H1 (cell line): ENCODE data around the gene SLC18A3. TPM values are rescaled to one million over a fixed set of nuclear protein-coding genes. Genes with fewer than 3 reads are reported as not detected.
A peak's percentile ranks its signal among the peaks of the same experiment; 100 is the strongest.

Experiments
- CTCF ChIA-PET: fragments of 300-600 bp; sonication (Branson Sonifier 250); formaldehyde crosslinking; loops from one replicate; lab custom pipeline; 2021; ENCODE audit not compliant: partially characterized antibody; lab: Charles Lee
- POLR2A ChIA-PET: fragments of 300-600 bp; sonication (Branson Sonifier 250); formaldehyde crosslinking; loops from one replicate; lab custom pipeline; 2021; ENCODE audit warnings: inconsistent platforms; ENCODE audit not compliant: partially characterized antibody; lab: Charles Lee
- DNase-seq, 2 experiments: peaks; one replicate each; pipeline versions ENCODE4 v3.0.0 to v3.0.0-alpha.2; 2010 to 2022; ENCODE audit warnings: low spot score in 2 of 2, low read depth in 1 of 2, mixed read lengths in 1 of 2
- FAIRE-seq: peaks from 2 replicates; lab custom pipeline; 2011; peaks lifted over from hg19 to GRCh38; lab: Jason Lieb, UNC
- H2AFZ ChIP-seq: 2 replicates; pipeline ENCODE4 v1.8.1; 2012; ENCODE audit warnings: low read length, inconsistent platforms
- H2AK5ac ChIP-seq: 2 replicates; pipeline ENCODE4 v1.6.1; 2013; ENCODE audit warnings: low read depth, low read length
- H2BK120ac ChIP-seq: replicated peaks from 2 replicates; pipeline ENCODE3; 2013; ENCODE audit warnings: low read depth, low read length, inconsistent platforms
- H2BK12ac ChIP-seq: 2 replicates; pipeline ENCODE4 v1.6.1; 2013; ENCODE audit warnings: low read depth, low read length
- H2BK15ac ChIP-seq: 2 replicates; pipeline ENCODE4 v1.6.1; 2013; ENCODE audit warnings: low read length
- H2BK20ac ChIP-seq: 2 replicates; pipeline ENCODE4 v1.6.1; 2013; ENCODE audit warnings: low read length
- H2BK5ac ChIP-seq: 2 replicates; pipeline ENCODE4 v1.6.1; 2013; ENCODE audit warnings: low read depth, low read length
- H3K14ac ChIP-seq: 2 replicates; pipeline ENCODE4 v1.6.1; 2013; ENCODE audit warnings: inconsistent platforms; ENCODE audit not compliant: insufficient read length
- H3K18ac ChIP-seq: 2 replicates; pipeline ENCODE4 v1.6.1; 2013; ENCODE audit warnings: low read length; ENCODE audit errors: extremely low read depth
- H3K23ac ChIP-seq: 2 replicates; pipeline ENCODE4 v1.6.1; 2013; ENCODE audit warnings: inconsistent platforms; ENCODE audit not compliant: insufficient read length
- H3K23me2 ChIP-seq: 2 replicates; pipeline ENCODE4 v1.6.1; 2013; ENCODE audit warnings: low read depth, low read length
- H3K27ac ChIP-seq: 2 replicates; pipeline ENCODE4 v1.6.1; 2011; ENCODE audit warnings: low read depth, low read length, inconsistent platforms
- H3K27me3 ChIP-seq, 4 experiments: replicated peaks in 1 of 4; 1 replicate in 1 of 4; 2 replicates in 3 of 4; pipeline versions ENCODE4 v1.6.1 to v1.8.1; 2011 to 2013; ENCODE audit warnings: low read length in 3 of 4, mild to moderate bottlenecking in 3 of 4, inconsistent platforms in 2 of 4, mixed read lengths in 2 of 4, moderate library complexity in 1 of 4; ENCODE audit not compliant: control insufficient read depth in 3 of 4, insufficient read depth in 3 of 4; ENCODE audit errors: extremely low read depth in 1 of 4
- H3K36me3 ChIP-seq, 4 experiments: 2 replicates each; pipeline versions ENCODE4 v1.6.1 to v1.8.1; 2011 to 2013; ENCODE audit warnings: mild to moderate bottlenecking in 4 of 4, low read length in 3 of 4, moderate library complexity in 2 of 4, control low read depth in 1 of 4, inconsistent platforms in 1 of 4; ENCODE audit not compliant: insufficient read depth in 4 of 4, control insufficient read depth in 2 of 4
- H3K4ac ChIP-seq: replicated peaks from 2 replicates; pipeline ENCODE3; 2013; ENCODE audit warnings: low read length, low read depth, mixed read lengths, inconsistent platforms; ENCODE audit not compliant: insufficient read length
- H3K4me1 ChIP-seq, 4 experiments: replicated peaks in 1 of 4; 1 replicate in 1 of 4; 2 replicates in 3 of 4; pipeline versions ENCODE4 v1.6.1 to v1.8.1; 2011 to 2013; ENCODE audit warnings: low read length in 3 of 4, inconsistent platforms in 2 of 4, mixed read lengths in 1 of 4; ENCODE audit not compliant: insufficient read depth in 4 of 4, control insufficient read depth in 3 of 4
- H3K4me2 ChIP-seq, 2 experiments: 2 replicates each; pipeline versions ENCODE4 v1.6.1 to v1.8.1; 2011 to 2013; ENCODE audit warnings: low read depth in 2 of 2, low read length in 2 of 2, control low read depth in 1 of 2, inconsistent platforms in 1 of 2, mild to moderate bottlenecking in 1 of 2; ENCODE audit not compliant: insufficient read depth in 1 of 2
- H3K4me3 ChIP-seq, 4 experiments: fragments of 200-600, 300-600 bp in 1 of 4; sonication (generic), shearing (Covaris generic), sonication (Bioruptor Twin) in 1 of 4; 2 replicates each; pipeline versions ENCODE4 v1.5.1 to v1.8.1; 2011 to 2016; ENCODE audit warnings: low read length in 4 of 4, low read depth in 3 of 4, control low read depth in 2 of 4, inconsistent platforms in 2 of 4, mild to moderate bottlenecking in 2 of 4, mixed read lengths in 1 of 4, moderate library complexity in 1 of 4; ENCODE audit not compliant: insufficient read depth in 2 of 4; ENCODE audit errors: extremely low read depth in 1 of 4
- H3K56ac ChIP-seq: replicated peaks from 2 replicates; pipeline ENCODE3; 2013; ENCODE audit warnings: low read depth, mild to moderate bottlenecking, mixed read lengths, low read length, inconsistent platforms; ENCODE audit not compliant: insufficient read length
- H3K79me1 ChIP-seq: 2 replicates; pipeline ENCODE4 v1.6.1; 2013; ENCODE audit warnings: low read depth, low read length, control low read depth
- H3K79me2 ChIP-seq, 2 experiments: 2 replicates each; pipeline versions ENCODE4 v1.6.1 to v1.8.1; 2012 to 2013; ENCODE audit warnings: low read length in 2 of 2, mild to moderate bottlenecking in 2 of 2, inconsistent platforms in 1 of 2; ENCODE audit not compliant: insufficient read depth in 2 of 2, control insufficient read depth in 1 of 2
- H3K9ac ChIP-seq, 4 experiments: replicated peaks in 1 of 4; 1 replicate in 1 of 4; 2 replicates in 3 of 4; pipeline versions ENCODE4 v1.6.1 to v1.8.1; 2011 to 2013; ENCODE audit warnings: low read depth in 3 of 4, low read length in 3 of 4, control low read depth in 2 of 4, mild to moderate bottlenecking in 2 of 4, moderate library complexity in 2 of 4, inconsistent platforms in 1 of 4; ENCODE audit errors: extremely low read depth in 1 of 4
- H3K9me3 ChIP-seq, 2 experiments: 2 replicates each; pipeline versions ENCODE4 v1.6.1 to v1.8.1; 2012 to 2013; ENCODE audit warnings: mild to moderate bottlenecking in 2 of 2, moderate library complexity in 2 of 2, control low read depth in 1 of 2, inconsistent platforms in 1 of 2, low read depth in 1 of 2, low read length in 1 of 2, mixed read lengths in 1 of 2; ENCODE audit not compliant: insufficient read depth in 2 of 2
- H4K20me1 ChIP-seq, 2 experiments: replicated peaks in 1 of 2; 2 replicates each; pipeline versions ENCODE3 to v1.8.1; 2011 to 2013; ENCODE audit warnings: inconsistent platforms in 2 of 2, low read length in 2 of 2, mild to moderate bottlenecking in 1 of 2; ENCODE audit not compliant: insufficient read depth in 2 of 2, control insufficient read depth in 1 of 2
- H4K5ac ChIP-seq: 2 replicates; pipeline ENCODE4 v1.6.1; 2013; ENCODE audit warnings: low read length, low read depth, mixed read lengths, inconsistent platforms; ENCODE audit not compliant: insufficient read length
- H4K8ac ChIP-seq: 2 replicates; pipeline ENCODE4 v1.8.0; 2013; ENCODE audit warnings: mild to moderate bottlenecking, moderate library complexity, low read length, inconsistent platforms; ENCODE audit not compliant: insufficient read depth; ENCODE audit errors: extremely low read depth
- H4K91ac ChIP-seq: replicated peaks from 2 replicates; pipeline ENCODE3; 2013; ENCODE audit warnings: low read length, mixed read lengths, inconsistent platforms; ENCODE audit not compliant: insufficient read length
- RAD21 ChIP-seq, 2 experiments: IDR thresholded peaks in 1 of 2; conservative IDR thresholded peaks in 1 of 2; 2 replicates each; pipeline ENCODE4 v1.6.1; 2011; ENCODE audit warnings: low read depth in 2 of 2, low read length in 2 of 2, improper control_type of control experiment in 1 of 2, inconsistent platforms in 1 of 2, mild to moderate bottlenecking in 1 of 2, moderate library complexity in 1 of 2
- RFX5 ChIP-seq: IDR thresholded peaks from 2 replicates; pipeline ENCODE4 v1.6.1; 2011; ENCODE audit warnings: low read depth, low read length, improper control_type of control experiment, borderline replicate concordance
- WGBS, 2 experiments: shearing (Covaris generic) in 1 of 2; methylation state at CpG; one replicate each; pipeline versions ENCODE4 v1.1.6 to v1.1.7; 2013 to 2015; ENCODE audit warnings: low lambda C conversion rate in 2 of 2, mixed read lengths in 2 of 2, inconsistent platforms in 1 of 2, low coverage in 1 of 2, missing lambda C conversion rate in 1 of 2; ENCODE audit not compliant: insufficient replicate concordance in 2 of 2, insufficient coverage in 1 of 2, insufficient read length in 1 of 2; ENCODE audit errors: extremely low coverage in 1 of 2, missing lambda C conversion rate in 1 of 2; 5-methylcytosine and 5-hydroxymethylcytosine counted together
- polyA plus RNA-seq, 7 experiments: library from polyadenylated mRNA; depleted of rRNA in 3 of 7; stranded (reverse) in 5 of 7; unstranded in 2 of 7; fragments of >200 nt in 5 of 7; fragments of 200-250 nt in 2 of 7; gene quantifications; 1 replicate in 5 of 7; 2 replicates in 1 of 7; 4 replicates in 1 of 7; pipeline versions ENCODE4 v1.2.1 to v1.2.3, GENCODE V29; 2011 to 2013; ENCODE audit warnings: missing spikeins in 2 of 7, mixed read lengths in 2 of 7
- total RNA-seq: library from RNA; stranded (reverse); fragmentation: NEBNext Ultra II Directional; extraction: Animal tissue kit (Norgen Biotek cat#: 25700); gene quantifications from 2 replicates; pipeline ENCODE4 v1.2.1, GENCODE V29; 2021
- TF ChIP-seq, protein P1 (sequence below), 3 experiments: IDR thresholded peaks; 1 replicate in 2 of 3; 2 replicates in 1 of 3; pipeline versions ENCODE4 v1.5.1 to v1.6.1; 2011; ENCODE audit warnings: low read length in 3 of 3, mild to moderate bottlenecking in 3 of 3, inconsistent platforms in 2 of 3, low read depth in 1 of 3, moderate library complexity in 1 of 3; ENCODE audit not compliant: insufficient read depth in 1 of 3; ENCODE audit errors: control extremely low read depth in 1 of 3

SLC18A3 gene
- total and polyA plus RNA-seq, 2 of the 8 experiments (the other 6 are each of a cell fraction or from before 2014, with no cell fraction given), result 0.17 TPM; not detected in 1

DNA sequence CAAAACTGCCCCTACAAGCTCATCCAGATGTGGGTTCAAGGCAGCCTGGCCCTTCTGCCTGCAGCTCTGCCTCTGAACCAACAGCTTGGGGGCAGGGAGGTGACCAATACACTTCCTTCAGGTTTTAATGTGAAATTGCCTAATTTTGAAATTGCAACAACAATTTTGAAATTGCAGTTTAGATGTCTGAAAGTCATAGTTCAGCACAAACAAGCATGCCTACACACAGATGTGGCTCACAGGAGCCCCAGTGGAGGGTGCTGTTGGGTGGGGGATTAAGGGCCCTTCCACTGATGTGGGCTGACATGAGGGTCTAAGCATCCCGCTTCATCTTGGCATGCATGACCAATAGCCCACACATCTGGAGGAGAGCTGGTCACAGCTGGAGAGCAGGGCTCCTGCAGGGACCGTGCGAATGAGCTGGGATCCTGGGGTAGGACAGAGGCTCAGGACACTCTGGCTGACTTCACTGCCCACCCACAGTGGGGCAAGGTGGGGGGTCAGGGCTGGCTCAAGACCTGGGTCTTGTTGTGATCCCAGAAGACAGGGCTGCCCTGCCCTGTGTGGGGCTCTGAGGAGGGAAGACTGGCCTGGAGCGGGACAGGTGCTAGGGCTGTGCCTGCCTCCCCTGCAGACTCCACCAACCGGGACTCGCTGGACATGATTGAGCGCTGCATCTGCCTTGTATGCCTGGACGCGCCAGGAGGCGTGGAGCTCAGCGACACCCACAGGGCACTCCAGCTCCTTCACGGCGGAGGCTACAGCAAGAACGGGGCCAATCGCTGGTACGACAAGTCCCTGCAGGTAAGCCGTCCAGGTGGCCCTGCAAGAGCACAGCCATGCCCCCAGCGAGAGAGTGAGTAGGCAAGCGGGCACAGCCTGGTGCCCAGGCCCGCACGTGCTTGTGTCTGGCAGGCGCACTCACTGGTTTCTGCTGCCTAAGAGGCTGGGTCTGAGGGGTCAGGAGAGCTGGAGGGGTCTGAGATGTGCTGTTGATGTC, 36.1 kb downstream of the SLC18A3 start:
- ChIA-PET CTCF (interaction anchor here (0.9 to 2.6 kb wide), 14 partner anchors 9 to 239 kb away, joined by 3 to 13 read pairs (median 4); no protein-coding TSS in a partner anchor), POLR2A (no interaction called here)
- H2BK15ac ChIP-seq, result no peak overlapping the region
- H3K9ac ChIP-seq, result no peak overlapping the region
- H2BK5ac ChIP-seq, result no peak overlapping the region
- H2BK20ac ChIP-seq, result no peak overlapping the region
- no peak overlapping the region for H3K4me3 ChIP-seq
- H3K79me1 ChIP-seq, result 0 out of 2 replicates have a peak, but pooled peaks cover 2% of the 10 kb centered on the region
- H2BK12ac ChIP-seq, result 0 out of 2 replicates have a peak overlapping the region, but pooled peaks have one; percentile 60
- H4K91ac ChIP-seq, result no peak overlapping the region
- H3K56ac ChIP-seq, result no peak overlapping the region
- no peaks in the 10 kb centered on the region for H4K20me1 ChIP-seq
- TF ChIP-seq RAD21 (IDR thresholded peaks at IDR 0.05 in 1 of 2, conservative IDR thresholded peaks at IDR 0.05 in 1 of 2; ENCODE audit: low read depth in 2 of 2, low read length in 2 of 2) (peak; percentile 46 to 62), RFX5 (no peak)
- TF ChIP-seq, protein P1, sequence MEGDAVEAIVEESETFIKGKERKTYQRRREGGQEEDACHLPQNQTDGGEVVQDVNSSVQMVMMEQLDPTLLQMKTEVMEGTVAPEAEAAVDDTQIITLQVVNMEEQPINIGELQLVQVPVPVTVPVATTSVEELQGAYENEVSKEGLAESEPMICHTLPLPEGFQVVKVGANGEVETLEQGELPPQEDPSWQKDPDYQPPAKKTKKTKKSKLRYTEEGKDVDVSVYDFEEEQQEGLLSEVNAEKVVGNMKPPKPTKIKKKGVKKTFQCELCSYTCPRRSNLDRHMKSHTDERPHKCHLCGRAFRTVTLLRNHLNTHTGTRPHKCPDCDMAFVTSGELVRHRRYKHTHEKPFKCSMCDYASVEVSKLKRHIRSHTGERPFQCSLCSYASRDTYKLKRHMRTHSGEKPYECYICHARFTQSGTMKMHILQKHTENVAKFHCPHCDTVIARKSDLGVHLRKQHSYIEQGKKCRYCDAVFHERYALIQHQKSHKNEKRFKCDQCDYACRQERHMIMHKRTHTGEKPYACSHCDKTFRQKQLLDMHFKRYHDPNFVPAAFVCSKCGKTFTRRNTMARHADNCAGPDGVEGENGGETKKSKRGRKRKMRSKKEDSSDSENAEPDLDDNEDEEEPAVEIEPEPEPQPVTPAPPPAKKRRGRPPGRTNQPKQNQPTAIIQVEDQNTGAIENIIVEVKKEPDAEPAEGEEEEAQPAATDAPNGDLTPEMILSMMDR (IDR thresholded peaks at IDR 0.05; ENCODE audit: control extremely low read depth in 1 of 3, insufficient read depth in 1 of 3, low read depth in 1 of 3, low read length in 3 of 3), result peak; percentile 23 to 35 (median 34)
- H4K8ac ChIP-seq, result no peak overlapping the region
- H3K23ac ChIP-seq, result no peak overlapping the region
- no peak overlapping the region for H2AFZ ChIP-seq
- peaks cover 0 to 4% (median 1%) of the 10 kb centered on the region in 4 experiments; a peak in 1 of 7 replicates for H3K4me1 ChIP-seq
- no peaks in the 10 kb centered on the region for H3K23me2 ChIP-seq
- no peak for FAIRE-seq
- H3K27me3 ChIP-seq, result no peaks in the 10 kb centered on the region; a peak in 2 of 7 replicates
- no peak overlapping the region for H3K18ac ChIP-seq
- H4K5ac ChIP-seq, result no peak overlapping the region
- no peak overlapping the region for H2BK120ac ChIP-seq
- no peak overlapping the region for H3K14ac ChIP-seq
- H3K4me2 ChIP-seq, result no peak overlapping the region
- no peaks in the 10 kb centered on the region for H3K9me3 ChIP-seq
- no peaks in the 10 kb centered on the region for H3K36me3 ChIP-seq
- WGBS, 2 experiments, result 90% methylated on average over 20 of the region's 22 CpGs; no CpG with 5 or more reads in 1 of the 2 experiments
- no peak overlapping the region for H3K4ac ChIP-seq
- no peaks in the 10 kb centered on the region for H3K79me2 ChIP-seq
- H3K27ac ChIP-seq, result no peak overlapping the region
- DNase-seq, result no peak
- H2AK5ac ChIP-seq, result no peak overlapping the region
